HCT116 (cell line): ENCODE data around the gene UQCRQ. TPM values are rescaled to one million over a fixed set of nuclear protein-coding genes. Genes with fewer than 3 reads are reported as not detected.

ENCODE experiments used
- ATAC-seq: fragments of 200-7000 bp; cut with Tn5 transposase; 2 replicates; pipeline ENCODE4 v1.9.1; 2020; ENCODE audit warnings: mild to moderate bottlenecking, moderate library complexity
- BruUV-seq: library from RNA; stranded (reverse); fragments of 400-500 nt; replicated peaks from 2 replicates; lab custom pipeline; 2021; lab: Mats Ljungman, UMichigan
- CTCF ChIA-PET: fragments of 300-600 bp; sonication (Branson Sonifier 250); formaldehyde crosslinking; loops from one replicate; lab custom pipeline; 2021; ENCODE audit warnings: antibody characterized with exemption; lab: Charles Lee
- POLR2A ChIA-PET: fragments of 300-600, 350-600 bp; sonication (Branson Sonifier 250); formaldehyde crosslinking; loops from one replicate; lab custom pipeline; 2021; ENCODE audit warnings: antibody characterized with exemption; lab: Charles Lee
- RAD21 ChIA-PET, 2 experiments: fragments of 300-600 bp; sonication (Branson Sonifier 250); formaldehyde crosslinking; loops; one replicate each; lab custom pipeline; 2023; ENCODE audit warnings: low total read pairs in 2 of 2; ENCODE audit not compliant: uncharacterized antibody in 2 of 2, unreplicated experiment in 2 of 2, low non-redundant PET in 1 of 2; lab: Charles Lee
- DNase-seq: peaks from one replicate; pipeline ENCODE4 v3.0.0-alpha.2; 2010; ENCODE audit warnings: low read depth, low spot score
- H2AFZ ChIP-seq: fragments of 200-600 bp; shearing (Covaris generic), sonication (generic); 2 replicates; pipeline ENCODE4 v1.6.1; 2017; ENCODE audit warnings: low read depth, mixed run types, mixed read lengths, antibody characterized with exemption, low read length; ENCODE audit not compliant: poor library complexity, severe bottlenecking
- H3K27ac ChIP-seq: 2 replicates; pipeline ENCODE4 v1.5.1; 2012; ENCODE audit warnings: low read depth, low read length
- H3K27me3 ChIP-seq: fragments of 200-600 bp; sonication (generic); 2 replicates; pipeline ENCODE4 v1.6.1; 2016; ENCODE audit warnings: mixed run types, low read length, mixed read lengths; ENCODE audit not compliant: insufficient read depth
- H3K36me3 ChIP-seq, 2 experiments: fragments of 200-500 bp in 1 of 2; fragments of 200-600 bp in 1 of 2; sonication (Bioruptor generic) in 1 of 2; sonication (generic) in 1 of 2; 2 replicates each; pipeline versions ENCODE4 v1.5.1 to v1.6.1; 2014 to 2016; ENCODE audit warnings: low read length in 2 of 2, inconsistent platforms in 1 of 2, mixed read lengths in 1 of 2, mixed run types in 1 of 2; ENCODE audit not compliant: insufficient read depth in 2 of 2, control insufficient read depth in 1 of 2
- H3K4me1 ChIP-seq, 2 experiments: fragments of 200-600 bp in 1 of 2; sonication (generic) in 1 of 2; 2 replicates each; pipeline versions ENCODE4 v1.5.1 to v1.6.1; 2012 to 2017; ENCODE audit warnings: low read length in 2 of 2, inconsistent platforms in 1 of 2, mild to moderate bottlenecking in 1 of 2, mixed read lengths in 1 of 2, mixed run types in 1 of 2, moderate library complexity in 1 of 2; ENCODE audit not compliant: insufficient read depth in 2 of 2, control insufficient read depth in 1 of 2
- H3K4me2 ChIP-seq: fragments of 200-600 bp; sonication (generic); 2 replicates; pipeline ENCODE4 v1.6.1; 2017; ENCODE audit warnings: mixed run types, low read length, mixed read lengths
- H3K4me3 ChIP-seq, 2 experiments: fragments of 200-600 bp in 1 of 2; sonication (generic) in 1 of 2; replicated peaks in 1 of 2; 2 replicates each; pipeline ENCODE4 v1.5.1; 2011 to 2016; ENCODE audit warnings: low read length in 2 of 2, control low read depth in 1 of 2, low read depth in 1 of 2, mild to moderate bottlenecking in 1 of 2, mixed read lengths in 1 of 2, mixed run types in 1 of 2
- H3K79me2 ChIP-seq: fragments of 200-600 bp; sonication (generic); 2 replicates; pipeline ENCODE4 v1.6.1; 2017; ENCODE audit warnings: mild to moderate bottlenecking, mixed run types, low read length, moderate library complexity, mixed read lengths; ENCODE audit not compliant: insufficient read depth
- H3K9ac ChIP-seq: fragments of 200-600 bp; sonication (generic); 2 replicates; pipeline ENCODE4 v1.6.1; 2016; ENCODE audit warnings: low read length, mixed read lengths
- H3K9me2 ChIP-seq: fragments of 200-600 bp; sonication (generic), shearing (Covaris generic); 2 replicates; pipeline ENCODE4 v1.6.1; 2017; ENCODE audit warnings: mixed run types, mild to moderate bottlenecking, moderate library complexity; ENCODE audit not compliant: insufficient read depth
- H3K9me3 ChIP-seq, 2 experiments: fragments of 200-500 bp in 1 of 2; fragments of 200-600 bp in 1 of 2; sonication (Bioruptor generic) in 1 of 2; sonication (generic) in 1 of 2; 2 replicates each; pipeline ENCODE4 v1.6.1; 2014 to 2017; ENCODE audit warnings: low read length in 2 of 2, mixed read lengths in 2 of 2, inconsistent platforms in 1 of 2, low read depth in 1 of 2, mild to moderate bottlenecking in 1 of 2, mixed run types in 1 of 2, moderate library complexity in 1 of 2; ENCODE audit not compliant: control insufficient read depth in 1 of 2, insufficient read depth in 1 of 2
- H4K20me1 ChIP-seq: fragments of 200-600 bp; sonication (generic), shearing (Covaris generic); 2 replicates; pipeline ENCODE4 v1.6.1; 2017; ENCODE audit warnings: mixed run types, mild to moderate bottlenecking, moderate library complexity; ENCODE audit not compliant: insufficient read depth
- ELF1 ChIP-seq: IDR thresholded peaks from 2 replicates; pipeline ENCODE4 v1.6.1; 2012; ENCODE audit warnings: low read depth, borderline replicate concordance
- EZH2 ChIP-seq: fragments of 200-600 bp; sonication (generic); IDR thresholded peaks from 2 replicates; pipeline ENCODE4 v1.6.1; 2017; ENCODE audit warnings: antibody characterized with exemption, mixed run types
- EZH2phosphoT487 ChIP-seq: fragments of 200-600 bp; IDR thresholded peaks from 2 replicates; pipeline ENCODE4 v1.6.1; 2018; ENCODE audit warnings: antibody characterized with exemption, borderline replicate concordance
- RAD21 ChIP-seq: IDR thresholded peaks from 2 replicates; pipeline ENCODE4 v1.6.1; 2012; ENCODE audit warnings: low read depth, mild to moderate bottlenecking
- SIN3A ChIP-seq: IDR thresholded peaks from 2 replicates; pipeline ENCODE4 v1.6.1; 2012; ENCODE audit warnings: low read depth
- SRF ChIP-seq: IDR thresholded peaks from 2 replicates; pipeline ENCODE4 v1.6.1; 2012; ENCODE audit warnings: low read depth
- YY1 ChIP-seq: IDR thresholded peaks from 2 replicates; pipeline ENCODE4 v1.6.1; 2011; ENCODE audit warnings: low read length, low read depth, moderate library complexity, mild to moderate bottlenecking; ENCODE audit not compliant: insufficient replicate concordance; ENCODE audit errors: extremely low read depth
- ZNF274 ChIP-seq: fragments of 200-500 bp; sonication (Bioruptor generic); IDR thresholded peaks from 2 replicates; pipeline ENCODE4 v1.6.1; 2014; ENCODE audit warnings: mild to moderate bottlenecking, low read depth, low read length, inconsistent platforms
- intact Hi-C: fragments of 100-400 bp; cut with micrococcal nuclease; formaldehyde crosslinking; loops from 2 replicates; pipeline ENCODE4 v1.10.0; 2022
- total RNA-seq: library from RNA; stranded (reverse); gene quantifications from one replicate; pipeline ENCODE4 v1.2.1, GENCODE V29; 2021; ENCODE audit not compliant: unreplicated experiment
- TF ChIP-seq, protein P1 (sequence below), 3 experiments: fragments of 200-600 bp in 1 of 3; sonication (generic) in 1 of 3; IDR thresholded peaks in 2 of 3; conservative IDR thresholded peaks in 1 of 3; 2 replicates each; pipeline ENCODE4 v1.5.1; 2012 to 2017; ENCODE audit warnings: low read depth in 2 of 3, low read length in 2 of 3, antibody characterized with exemption in 1 of 3, borderline replicate concordance in 1 of 3, control low read depth in 1 of 3, mild to moderate bottlenecking in 1 of 3, mixed read lengths in 1 of 3, mixed run types in 1 of 3, moderate library complexity in 1 of 3; ENCODE audit not compliant: insufficient read depth in 1 of 3
- TF ChIP-seq, protein P2 (sequence below): IDR thresholded peaks from 2 replicates; pipeline ENCODE4 v1.6.1; 2012; ENCODE audit warnings: low read depth
- TF ChIP-seq, protein P3 (sequence below): IDR thresholded peaks from 2 replicates; pipeline ENCODE4 v1.6.1; 2012

UQCRQ gene
- total RNA-seq, 1 experiment from 2014 or later = 528 TPM

- Histone ChIP-seq H3K9ac (no peak overlapping the region), H3K27me3 (no peaks in the 10 kb centered on the region), H3K4me2 (no peak overlapping the region), H3K4me3 (no peak overlapping the region), H2AFZ (no peak overlapping the region), H3K9me3 (no peaks in the 10 kb centered on the region), H3K4me1 (no peaks in the 10 kb centered on the region), H3K27ac (no peak overlapping the region), H4K20me1 (no peaks in the 10 kb centered on the region), H3K79me2 (peaks cover 3% of the 10 kb centered on the region; the same call in 1 of the 2 replicates), H3K36me3 (peaks cover 41 to 47% of the 10 kb centered on the region in 2 experiments), H3K9me2 (no peaks in the 10 kb centered on the region)
- ChIA-PET POLR2A (no interaction called here), RAD21 (no interaction called here), CTCF (no interaction called here)
- DNase-seq = no peak
- no peak for TF ChIP-seq ZNF274
- TF ChIP-seq EZH2 = no peak
- no peak for TF ChIP-seq SRF
- no peak for TF ChIP-seq YY1
- no peak for TF ChIP-seq EZH2phosphoT487
- TF ChIP-seq ELF1 = no peak
- TF ChIP-seq, protein P1, sequence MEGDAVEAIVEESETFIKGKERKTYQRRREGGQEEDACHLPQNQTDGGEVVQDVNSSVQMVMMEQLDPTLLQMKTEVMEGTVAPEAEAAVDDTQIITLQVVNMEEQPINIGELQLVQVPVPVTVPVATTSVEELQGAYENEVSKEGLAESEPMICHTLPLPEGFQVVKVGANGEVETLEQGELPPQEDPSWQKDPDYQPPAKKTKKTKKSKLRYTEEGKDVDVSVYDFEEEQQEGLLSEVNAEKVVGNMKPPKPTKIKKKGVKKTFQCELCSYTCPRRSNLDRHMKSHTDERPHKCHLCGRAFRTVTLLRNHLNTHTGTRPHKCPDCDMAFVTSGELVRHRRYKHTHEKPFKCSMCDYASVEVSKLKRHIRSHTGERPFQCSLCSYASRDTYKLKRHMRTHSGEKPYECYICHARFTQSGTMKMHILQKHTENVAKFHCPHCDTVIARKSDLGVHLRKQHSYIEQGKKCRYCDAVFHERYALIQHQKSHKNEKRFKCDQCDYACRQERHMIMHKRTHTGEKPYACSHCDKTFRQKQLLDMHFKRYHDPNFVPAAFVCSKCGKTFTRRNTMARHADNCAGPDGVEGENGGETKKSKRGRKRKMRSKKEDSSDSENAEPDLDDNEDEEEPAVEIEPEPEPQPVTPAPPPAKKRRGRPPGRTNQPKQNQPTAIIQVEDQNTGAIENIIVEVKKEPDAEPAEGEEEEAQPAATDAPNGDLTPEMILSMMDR (IDR thresholded peaks at IDR 0.05 in 2 of 3, conservative IDR thresholded peaks at IDR 0.05 in 1 of 3; ENCODE audit: borderline replicate concordance in 1 of 3, insufficient read depth in 1 of 3, low read depth in 2 of 3, low read length in 2 of 3) = no peak
- intact Hi-C loops = no loop called here
- BruUV-seq = no TSS peak
- ATAC-seq = no peak
Measured at GRCh38 chr5:132895719-132896305, 29.4 kb downstream of the UQCRQ start.

GRCh38 chr5:132896685-132897084, 30.2 kb downstream of the UQCRQ start:
- no peak overlapping the region for H3K27ac ChIP-seq
- H3K9me3 ChIP-seq = no peaks in the 10 kb centered on the region
- no peaks in the 10 kb centered on the region for H4K20me1 ChIP-seq
- BruUV-seq = TSS peak; percentile 28
- H3K36me3 ChIP-seq = peaks cover 41 to 45% of the 10 kb centered on the region in 2 experiments
- CTCF ChIA-PET = no interaction called here
- no peak overlapping the region for H3K4me2 ChIP-seq
- POLR2A ChIA-PET = no interaction called here
- DNase-seq (no peak), ATAC-seq (no peak)
- no peaks in the 10 kb centered on the region for H3K4me1 ChIP-seq
- H2AFZ ChIP-seq = no peak overlapping the region
- peaks cover 6% of the 10 kb centered on the region; the same call in 1 of the 2 replicates for H3K79me2 ChIP-seq
- H3K4me3 ChIP-seq = no peak overlapping the region
- H3K27me3 ChIP-seq = no peaks in the 10 kb centered on the region
- RAD21 ChIA-PET = no interaction called here
- H3K9me2 ChIP-seq = no peaks in the 10 kb centered on the region
- intact Hi-C loops = no loop called here
- H3K9ac ChIP-seq = no peak overlapping the region
- no peak for TF ChIP-seq ELF1
- TF ChIP-seq SIN3A = no peak
- TF ChIP-seq EZH2phosphoT487 = no peak
- TF ChIP-seq, protein P2, sequence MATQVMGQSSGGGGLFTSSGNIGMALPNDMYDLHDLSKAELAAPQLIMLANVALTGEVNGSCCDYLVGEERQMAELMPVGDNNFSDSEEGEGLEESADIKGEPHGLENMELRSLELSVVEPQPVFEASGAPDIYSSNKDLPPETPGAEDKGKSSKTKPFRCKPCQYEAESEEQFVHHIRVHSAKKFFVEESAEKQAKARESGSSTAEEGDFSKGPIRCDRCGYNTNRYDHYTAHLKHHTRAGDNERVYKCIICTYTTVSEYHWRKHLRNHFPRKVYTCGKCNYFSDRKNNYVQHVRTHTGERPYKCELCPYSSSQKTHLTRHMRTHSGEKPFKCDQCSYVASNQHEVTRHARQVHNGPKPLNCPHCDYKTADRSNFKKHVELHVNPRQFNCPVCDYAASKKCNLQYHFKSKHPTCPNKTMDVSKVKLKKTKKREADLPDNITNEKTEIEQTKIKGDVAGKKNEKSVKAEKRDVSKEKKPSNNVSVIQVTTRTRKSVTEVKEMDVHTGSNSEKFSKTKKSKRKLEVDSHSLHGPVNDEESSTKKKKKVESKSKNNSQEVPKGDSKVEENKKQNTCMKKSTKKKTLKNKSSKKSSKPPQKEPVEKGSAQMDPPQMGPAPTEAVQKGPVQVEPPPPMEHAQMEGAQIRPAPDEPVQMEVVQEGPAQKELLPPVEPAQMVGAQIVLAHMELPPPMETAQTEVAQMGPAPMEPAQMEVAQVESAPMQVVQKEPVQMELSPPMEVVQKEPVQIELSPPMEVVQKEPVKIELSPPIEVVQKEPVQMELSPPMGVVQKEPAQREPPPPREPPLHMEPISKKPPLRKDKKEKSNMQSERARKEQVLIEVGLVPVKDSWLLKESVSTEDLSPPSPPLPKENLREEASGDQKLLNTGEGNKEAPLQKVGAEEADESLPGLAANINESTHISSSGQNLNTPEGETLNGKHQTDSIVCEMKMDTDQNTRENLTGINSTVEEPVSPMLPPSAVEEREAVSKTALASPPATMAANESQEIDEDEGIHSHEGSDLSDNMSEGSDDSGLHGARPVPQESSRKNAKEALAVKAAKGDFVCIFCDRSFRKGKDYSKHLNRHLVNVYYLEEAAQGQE = no peak
- TF ChIP-seq, protein P3, sequence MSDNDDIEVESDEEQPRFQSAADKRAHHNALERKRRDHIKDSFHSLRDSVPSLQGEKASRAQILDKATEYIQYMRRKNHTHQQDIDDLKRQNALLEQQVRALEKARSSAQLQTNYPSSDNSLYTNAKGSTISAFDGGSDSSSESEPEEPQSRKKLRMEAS = no peak
- no peak for TF ChIP-seq RAD21
